GM23248 (cell line): ENCODE measurements around the gene TP53I3. TPM values are rescaled to one million over a fixed set of nuclear protein-coding genes. Genes with fewer than 3 reads are reported as not detected.
A peak's percentile ranks its signal among the peaks of the same experiment; 100 is the strongest.

ENCODE experiments used
- DNase-seq: peaks from one replicate; pipeline ENCODE4 v3.0.0-alpha.2; 2015
- H2AFZ ChIP-seq: fragments of 200-600 bp; sonication (generic); 2 replicates; pipeline ENCODE4 v1.6.1; 2016; ENCODE audit warnings: antibody characterized with exemption
- H3F3A ChIP-seq: fragments of 200-600 bp; sonication (generic); 2 replicates; pipeline ENCODE4 v1.6.1; 2016; ENCODE audit warnings: mild to moderate bottlenecking, antibody characterized with exemption, mixed run types; ENCODE audit not compliant: insufficient read depth
- H3K27ac ChIP-seq: fragments of 200-600 bp; sonication (generic); 2 replicates; pipeline ENCODE4 v1.5.1; 2016; ENCODE audit warnings: mild to moderate bottlenecking
- H3K27me3 ChIP-seq: fragments of 200-600 bp; sonication (generic); replicated peaks from 2 replicates; pipeline ENCODE4 v1.6.1; 2016; ENCODE audit warnings: mild to moderate bottlenecking; ENCODE audit not compliant: insufficient read depth
- H3K36me3 ChIP-seq: fragments of 200-600 bp; sonication (generic); 2 replicates; pipeline ENCODE4 v1.6.1; 2016; ENCODE audit warnings: low read depth, mild to moderate bottlenecking
- H3K4me1 ChIP-seq: fragments of 200-600 bp; sonication (generic); 2 replicates; pipeline ENCODE4 v1.6.1; 2016; ENCODE audit warnings: mild to moderate bottlenecking; ENCODE audit not compliant: insufficient read depth
- H3K4me2 ChIP-seq: fragments of 200-600 bp; sonication (generic); one replicate; pipeline ENCODE4 v1.6.1; 2016; ENCODE audit warnings: mild to moderate bottlenecking; ENCODE audit not compliant: unreplicated experiment
- H3K4me3 ChIP-seq: fragments of 200-600 bp; sonication (generic); 2 replicates; pipeline ENCODE4 v1.5.1; 2016; ENCODE audit warnings: mild to moderate bottlenecking
- H3K79me2 ChIP-seq: fragments of 200-600 bp; sonication (generic); 2 replicates; pipeline ENCODE4 v1.6.1; 2016; ENCODE audit warnings: mild to moderate bottlenecking; ENCODE audit not compliant: insufficient read depth
- H3K9ac ChIP-seq: fragments of 200-600 bp; sonication (generic); 2 replicates; pipeline ENCODE4 v1.6.1; 2016; ENCODE audit warnings: mild to moderate bottlenecking
- H3K9me2 ChIP-seq: fragments of 200-600 bp; sonication (generic); 2 replicates; pipeline ENCODE4 v1.6.1; 2016; ENCODE audit warnings: mixed run types, mild to moderate bottlenecking, moderate library complexity; ENCODE audit not compliant: insufficient read depth
- H3K9me3 ChIP-seq: fragments of 200-600 bp; sonication (generic); one replicate; pipeline ENCODE4 v1.6.1; 2017; ENCODE audit warnings: low read depth
- H4K20me1 ChIP-seq: fragments of 200-600 bp; sonication (generic); 2 replicates; pipeline ENCODE4 v1.6.0; 2016; ENCODE audit not compliant: insufficient read depth
- EZH2 ChIP-seq: fragments of 200-600 bp; sonication (generic); IDR thresholded peaks from 2 replicates; pipeline ENCODE4 v1.6.1; 2018; ENCODE audit warnings: antibody characterized with exemption, mild to moderate bottlenecking; ENCODE audit not compliant: insufficient read depth, poor library complexity, severe bottlenecking
- EZH2phosphoT487 ChIP-seq: fragments of 200-600 bp; sonication (generic); IDR thresholded peaks from 2 replicates; pipeline ENCODE4 v1.6.1; 2018; ENCODE audit warnings: antibody characterized with exemption, moderate library complexity, mild to moderate bottlenecking, low read depth; ENCODE audit not compliant: insufficient read depth
- WGBS, 2 experiments: methylation state at CpG; one replicate each; pipeline ENCODE4 v1.1.6; 2015 to 2017; ENCODE audit warnings: low lambda C conversion rate in 2 of 2, low coverage in 1 of 2; ENCODE audit errors: missing lambda C conversion rate in 2 of 2; 5-methylcytosine and 5-hydroxymethylcytosine counted together
- in situ Hi-C: fragments of 300-500 bp; cut with MboI; formaldehyde crosslinking; loops from 2 replicates; pipeline ENCODE4 v1.15.0; 2020
- polyA plus RNA-seq: library from polyadenylated mRNA; unstranded; fragments of >200 nt; fragmentation: Nextera tagmentation; extraction: Ambion mirVana; gene quantifications from 2 replicates; pipeline ENCODE4 v1.2.1, GENCODE V29; 2016
- total RNA-seq: library from RNA; depleted of rRNA; stranded (reverse); fragments of >200 nt; shearing (Covaris generic); gene quantifications from 2 replicates; pipeline ENCODE4 v1.2.3, GENCODE V29; 2014

TP53I3 gene
- total and polyA plus RNA-seq, 2 experiments from 2014 or later: 76.2 to 81.7 TPM

DNA sequence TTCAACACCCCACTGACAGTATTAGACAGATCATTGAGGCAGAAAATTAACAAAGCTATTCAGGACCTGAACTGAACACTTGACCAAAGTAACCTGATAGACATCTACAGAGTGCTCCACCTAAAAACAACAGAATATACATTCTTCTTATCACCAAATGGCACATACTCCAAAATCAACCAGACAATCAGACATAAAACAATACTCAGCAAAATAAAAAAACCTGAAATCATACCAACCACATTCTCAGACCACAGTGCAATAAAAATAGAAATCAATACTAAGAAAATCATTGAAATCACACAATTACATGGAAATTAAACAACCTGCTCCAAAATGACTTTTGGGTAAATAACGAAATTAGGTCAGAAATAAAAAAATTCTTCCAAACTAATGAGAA, 22.7 kb upstream of the TP53I3 start:
- Histone ChIP-seq H2AFZ (no peak overlapping the region), H3F3A (peaks cover 16% of the 10 kb centered on the region; the same call in 1 of the 2 replicates), H3K9me2 (no peaks in the 10 kb centered on the region), H3K27me3 (no peaks in the 10 kb centered on the region), H3K27ac (no peak overlapping the region), H3K9ac (no peak overlapping the region), H3K4me1 (peaks cover 12% of the 10 kb centered on the region), H4K20me1 (no peaks in the 10 kb centered on the region), H3K79me2 (no peaks in the 10 kb centered on the region), H3K4me3 (no peak overlapping the region), H3K9me3 (no peaks in the 10 kb centered on the region), H3K4me2 (no peak overlapping the region), H3K36me3 (no peaks in the 10 kb centered on the region)
- TF ChIP-seq EZH2phosphoT487: no peak
- TF ChIP-seq EZH2: no peak
- in situ Hi-C loops: no loop called here
- 95 to 96% methylated on average over 1 of the region's 1 CpG for WGBS, 2 experiments
- no peak for DNase-seq

DNA sequence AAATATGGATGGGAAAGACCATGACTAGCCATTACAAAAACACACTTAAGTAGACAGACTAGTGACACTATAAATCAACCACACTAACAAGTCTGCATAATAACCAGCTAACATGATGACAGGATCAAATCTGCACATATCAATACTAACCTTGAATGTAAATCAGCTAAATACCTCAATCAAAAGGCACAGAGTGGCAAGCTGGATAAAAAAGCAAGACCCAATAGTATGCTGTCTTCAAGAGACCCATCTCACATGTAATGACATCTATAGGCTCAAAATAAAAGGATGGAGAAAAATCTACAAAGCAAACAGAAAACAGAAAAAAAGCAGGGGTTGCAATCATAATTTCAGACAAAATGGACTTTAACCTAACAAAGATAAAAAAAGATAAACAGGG, 22.2 kb upstream of the TP53I3 start:
- Histone ChIP-seq H3K9ac (no peak overlapping the region), H3K36me3 (no peaks in the 10 kb centered on the region), H3K9me2 (no peaks in the 10 kb centered on the region), H3K79me2 (no peaks in the 10 kb centered on the region), H3F3A (peaks cover 12% of the 10 kb centered on the region; the same call in 1 of the 2 replicates), H3K4me2 (no peak overlapping the region), H4K20me1 (no peaks in the 10 kb centered on the region), H3K27ac (no peak overlapping the region), H3K4me3 (no peak overlapping the region), H3K27me3 (no peaks in the 10 kb centered on the region), H3K4me1 (peaks cover 10% of the 10 kb centered on the region), H2AFZ (no peak overlapping the region), H3K9me3 (no peaks in the 10 kb centered on the region)
- DNase-seq: no peak
- in situ Hi-C loops: no loop called here
- no peak for TF ChIP-seq EZH2
- TF ChIP-seq EZH2phosphoT487: no peak

DNA sequence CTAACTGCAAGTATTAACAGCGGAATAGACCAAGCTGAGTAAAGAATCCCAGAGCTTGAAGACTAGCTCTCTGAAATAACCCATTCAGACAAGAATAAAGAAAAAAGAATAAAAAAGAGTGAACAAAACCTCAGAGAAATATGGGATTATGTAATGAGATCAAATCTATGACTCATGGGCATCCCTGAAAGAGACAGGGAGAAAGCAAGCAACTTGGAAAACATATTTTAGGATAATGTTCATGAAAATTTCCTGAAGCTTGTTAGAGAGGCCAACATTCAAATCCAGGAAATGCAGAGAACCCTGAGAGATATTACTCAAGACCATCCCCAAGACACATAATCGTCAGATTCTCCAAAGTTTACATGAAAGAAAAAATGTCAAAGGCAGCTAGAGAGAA, 21.2 kb upstream of the TP53I3 start:
- peak; percentile 40 for DNase-seq
- no peaks in the 10 kb centered on the region for H3K9me2 ChIP-seq
- no peak for TF ChIP-seq EZH2
- TF ChIP-seq EZH2phosphoT487: no peak
- no peaks in the 10 kb centered on the region for H4K20me1 ChIP-seq
- no peak overlapping the region for H3K4me2 ChIP-seq
- H3K27me3 ChIP-seq: no peaks in the 10 kb centered on the region
- H3K79me2 ChIP-seq: no peaks in the 10 kb centered on the region
- H2AFZ ChIP-seq: no peak overlapping the region
- no peak overlapping the region for H3K4me3 ChIP-seq
- no peak overlapping the region for H3K9ac ChIP-seq
- H3K4me1 ChIP-seq: peaks cover under 1% of the 10 kb centered on the region
- in situ Hi-C loops: no loop called here
- 47 to 49% methylated on average over 2 of the region's 2 CpGs for WGBS, 2 experiments
- peaks cover 7% of the 10 kb centered on the region; the same call in 1 of the 2 replicates for H3F3A ChIP-seq
- H3K27ac ChIP-seq: no peak overlapping the region
- H3K9me3 ChIP-seq: no peaks in the 10 kb centered on the region
- no peaks in the 10 kb centered on the region for H3K36me3 ChIP-seq

DNA sequence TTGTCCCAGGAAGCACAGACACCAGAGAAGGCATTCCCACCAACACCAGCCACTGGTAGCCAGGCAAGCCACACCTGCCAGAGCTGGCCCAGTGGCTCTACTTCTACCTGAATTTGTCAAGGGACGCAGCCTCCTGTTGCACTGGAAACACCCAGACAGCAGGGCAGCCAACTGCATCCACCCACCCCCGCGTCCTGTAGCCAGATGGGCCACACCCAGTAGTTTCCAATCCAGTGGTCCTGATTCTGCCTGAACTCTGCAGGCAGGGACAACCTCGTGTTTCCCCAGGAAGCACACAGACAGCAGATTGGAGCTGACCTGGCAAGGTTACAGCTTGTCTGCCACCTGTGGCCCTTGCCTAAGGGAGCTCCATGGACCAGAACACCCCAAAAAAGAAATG, 20.3 kb upstream of the TP53I3 start:
- Histone ChIP-seq H3K9me3 (no peaks in the 10 kb centered on the region), H4K20me1 (no peaks in the 10 kb centered on the region), H3K9me2 (no peaks in the 10 kb centered on the region), H3K36me3 (no peaks in the 10 kb centered on the region), H2AFZ (no peak overlapping the region), H3K4me2 (no peak overlapping the region), H3F3A (0 out of 2 replicates have a peak, but pooled peaks cover 7% of the 10 kb centered on the region), H3K27me3 (no peaks in the 10 kb centered on the region), H3K27ac (no peak overlapping the region), H3K4me1 (no peaks in the 10 kb centered on the region; the same call in 1 of the 2 replicates), H3K4me3 (no peak overlapping the region), H3K79me2 (no peaks in the 10 kb centered on the region), H3K9ac (no peak overlapping the region)
- no peak for DNase-seq
- TF ChIP-seq EZH2phosphoT487 (no peak), EZH2 (no peak)
- 21 to 28% methylated on average over 4 of the region's 4 CpGs for WGBS, 2 experiments
- in situ Hi-C loops: no loop called here

DNA sequence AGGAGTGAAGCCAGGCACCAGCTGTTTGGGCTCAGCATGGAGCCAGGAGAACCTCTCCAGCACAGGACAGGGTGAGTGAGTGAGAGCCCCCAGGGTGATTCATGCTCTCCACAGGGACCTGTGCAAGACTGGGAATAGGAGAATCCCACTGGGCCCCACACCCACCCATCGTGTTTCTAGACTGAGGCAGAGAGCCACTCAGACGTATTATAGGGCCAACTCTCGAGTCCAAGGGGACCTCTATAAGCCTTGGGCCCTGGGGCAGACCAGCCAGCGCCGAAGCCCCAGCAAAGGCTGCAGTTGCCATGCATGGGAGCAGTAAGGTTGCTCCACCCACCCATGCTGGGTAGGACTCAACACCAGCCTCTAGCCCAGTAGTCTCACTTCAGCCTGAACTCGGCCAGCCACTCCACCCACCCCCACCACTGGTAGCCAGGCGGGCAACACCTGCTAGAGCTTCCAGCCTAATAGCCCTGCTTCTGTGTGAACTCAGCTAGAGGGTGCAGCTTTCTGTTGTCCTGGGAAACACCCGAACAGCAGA, 19.5 kb upstream of the TP53I3 start:
- no peak for TF ChIP-seq EZH2
- no peak for TF ChIP-seq EZH2phosphoT487
- no peak overlapping the region for H3K27ac ChIP-seq
- no peaks in the 10 kb centered on the region for H3K36me3 ChIP-seq
- H3K4me1 ChIP-seq: no peaks in the 10 kb centered on the region; the same call in 1 of the 2 replicates
- no peaks in the 10 kb centered on the region for H3K9me3 ChIP-seq
- H4K20me1 ChIP-seq: no peaks in the 10 kb centered on the region
- in situ Hi-C loops: no loop called here
- 0 out of 2 replicates have a peak, but pooled peaks cover 7% of the 10 kb centered on the region for H3F3A ChIP-seq
- H3K9ac ChIP-seq: no peak overlapping the region
- H3K4me3 ChIP-seq: no peak overlapping the region
- no peak overlapping the region for H2AFZ ChIP-seq
- DNase-seq: no peak
- WGBS, 2 experiments: 85 to 88% methylated on average over 8 of the region's 8 CpGs
- H3K4me2 ChIP-seq: no peak overlapping the region
- H3K79me2 ChIP-seq: no peaks in the 10 kb centered on the region
- H3K27me3 ChIP-seq: no peaks in the 10 kb centered on the region
- no peaks in the 10 kb centered on the region for H3K9me2 ChIP-seq
